ENCODE data around the gene CDKN2D. TPM values are rescaled to one million over a fixed set of nuclear protein-coding genes. Genes with fewer than 3 reads are reported as not detected.
"Not testable (repeated sequence)": the region's sequence is repeated elsewhere in the genome, so short reads cannot be mapped to it uniquely, and the experiment has no call there.

CDKN2D gene
- polyA plus RNA-seq, 4 donors = 4.4 to 19.0 (median 14.2) TPM

GRCh38 chr19:10552510-10553053, 16.2 kb downstream of the CDKN2D start:
- DNase-seq = peak in 1 of 2 donors; percentile 77
- WGBS, 3 donors = 41 to 67% (median 60%) methylated on average over 12 of the region's 12 CpGs
- peaks cover 21 to 95% (median 34%) of the 10 kb centered on the region in 3 donors for H3K36me3 ChIP-seq (ENCODE audit: control insufficient read depth in 3 of 3, insufficient read depth in 2 of 3, low read depth in 1 of 3, low read length in 3 of 3)

DNA sequence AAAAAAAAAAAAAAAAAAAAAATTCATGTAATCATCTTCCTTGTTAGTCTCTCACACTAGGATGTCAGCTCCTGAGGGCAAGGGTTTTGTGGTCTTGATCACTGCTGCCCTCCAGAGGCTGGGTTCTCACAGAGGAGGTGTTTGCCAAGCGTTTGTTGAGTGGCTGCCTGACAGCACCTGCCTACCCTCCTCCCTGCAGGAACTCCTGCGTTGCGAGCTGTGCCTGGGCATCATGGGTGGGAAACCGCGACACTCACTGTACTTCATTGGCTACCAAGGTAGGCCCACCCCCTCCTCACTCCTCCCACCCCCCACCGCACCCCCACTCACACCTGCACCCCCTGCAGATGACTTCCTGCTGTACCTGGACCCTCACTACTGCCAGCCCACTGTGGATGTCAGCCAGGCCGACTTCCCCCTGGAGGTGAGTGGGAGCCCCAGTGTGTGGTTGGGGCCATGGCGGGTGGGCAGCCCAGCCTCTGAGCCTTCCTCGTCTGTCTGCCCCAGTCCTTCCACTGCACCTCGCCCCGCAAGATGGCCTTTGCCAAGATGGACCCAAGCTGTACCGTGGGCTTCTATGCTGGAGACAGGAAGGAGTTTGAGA, 17.0 kb downstream of the CDKN2D start:
- H3K9me3 ChIP-seq (ENCODE audit: control insufficient read depth in 2 of 2, insufficient read depth in 1 of 2, low read depth in 1 of 2, low read length in 1 of 2) = no peaks in the 10 kb centered on the region
- no peak overlapping the region for H3K4me3 ChIP-seq (ENCODE audit: low read depth in 1 of 3, low read length in 3 of 3)
- H3K27ac ChIP-seq (ENCODE audit: low read depth in 1 of 3, low read length in 2 of 3) = peak overlapping the region in 1 of 3 donors; percentile 11
- peaks cover 23 to 98% (median 36%) of the 10 kb centered on the region in 3 donors for H3K36me3 ChIP-seq (ENCODE audit: control insufficient read depth in 3 of 3, insufficient read depth in 2 of 3, low read depth in 1 of 3, low read length in 3 of 3)
- no peaks in the 10 kb centered on the region for H3K27me3 ChIP-seq (ENCODE audit: control insufficient read depth in 3 of 3, insufficient read depth in 3 of 3, low read length in 3 of 3)
- 90 to 93% (median 91%) methylated on average over 11 to 12 of the region's 12 CpGs for WGBS, 3 donors
- DNase-seq = peak in 1 of 2 donors; percentile 55
- no peak for FAIRE-seq
- H3K4me1 ChIP-seq (ENCODE audit: control insufficient read depth in 3 of 3, insufficient read depth in 2 of 3, low read depth in 1 of 3, low read length in 2 of 3) = peaks cover 3 to 6% (median 6%) of the 10 kb centered on the region in 3 donors

More at GRCh38 chr19:10552510-10553053, 16.2 kb downstream of the CDKN2D start:
- Histone ChIP-seq H3K27me3 (ENCODE audit: control insufficient read depth in 3 of 3, insufficient read depth in 3 of 3, low read length in 3 of 3) (no peaks in the 10 kb centered on the region), H3K27ac (ENCODE audit: low read depth in 1 of 3, low read length in 2 of 3) (peak overlapping the region in 2 of 3 donors; percentile 35 to 74), H3K4me3 (ENCODE audit: low read depth in 1 of 3, low read length in 3 of 3) (no peak overlapping the region), H3K4me1 (ENCODE audit: control insufficient read depth in 3 of 3, insufficient read depth in 2 of 3, low read depth in 1 of 3, low read length in 2 of 3) (peaks cover 3 to 6% (median 6%) of the 10 kb centered on the region in 3 donors), H3K9me3 (ENCODE audit: control insufficient read depth in 2 of 2, insufficient read depth in 1 of 2, low read depth in 1 of 2, low read length in 1 of 2) (no peaks in the 10 kb centered on the region)
- no peak for FAIRE-seq

DNA sequence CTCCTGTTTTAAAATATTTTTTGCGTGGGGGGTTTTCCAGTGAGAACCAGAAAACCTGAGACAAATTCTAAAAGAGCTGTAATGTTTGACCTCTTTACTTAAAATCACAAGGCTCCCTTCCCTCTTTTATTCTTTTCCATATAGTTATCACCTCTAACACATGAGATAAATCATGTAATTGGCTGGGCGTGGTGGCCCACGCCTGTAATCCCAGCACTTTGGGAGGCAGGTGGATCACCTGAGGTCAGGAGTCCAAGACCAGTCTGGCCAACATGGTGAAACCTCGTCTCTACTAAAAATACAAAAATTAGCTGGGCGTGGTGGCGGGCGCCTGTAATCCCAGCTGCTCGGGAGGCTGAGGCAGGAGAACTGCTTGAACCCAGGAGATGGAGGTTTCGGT, 17.8 kb downstream of the CDKN2D start:
- WGBS, 3 donors = 52 to 85% (median 60%) methylated on average over 9 of the region's 9 CpGs
- H3K36me3 ChIP-seq (ENCODE audit: control insufficient read depth in 3 of 3, insufficient read depth in 2 of 3, low read depth in 1 of 3, low read length in 3 of 3) = peaks cover 23 to 98% (median 35%) of the 10 kb centered on the region in 3 donors
- not testable (repeated sequence) for H3K9me3 ChIP-seq (ENCODE audit: control insufficient read depth in 2 of 2, insufficient read depth in 1 of 2, low read depth in 1 of 2, low read length in 1 of 2); FAIRE-seq; H3K27ac ChIP-seq (ENCODE audit: low read depth in 1 of 3, low read length in 2 of 3); H3K27me3 ChIP-seq (ENCODE audit: control insufficient read depth in 3 of 3, insufficient read depth in 3 of 3, low read length in 3 of 3); H3K4me1 ChIP-seq (ENCODE audit: control insufficient read depth in 3 of 3, insufficient read depth in 2 of 3, low read depth in 1 of 3, low read length in 2 of 3); H3K4me3 ChIP-seq (ENCODE audit: low read depth in 1 of 3, low read length in 3 of 3)
- DNase-seq = peak in 1 of 2 donors; percentile 51

- Histone ChIP-seq H3K4me3 (ENCODE audit: low read depth in 1 of 3, low read length in 3 of 3) (no peak overlapping the region), H3K27ac (ENCODE audit: low read depth in 1 of 3, low read length in 2 of 3) (no peak overlapping the region), H3K27me3 (ENCODE audit: control insufficient read depth in 3 of 3, insufficient read depth in 3 of 3, low read length in 3 of 3) (no peaks in the 10 kb centered on the region), H3K9me3 (ENCODE audit: control insufficient read depth in 2 of 2, insufficient read depth in 1 of 2, low read depth in 1 of 2, low read length in 1 of 2) (no peaks in the 10 kb centered on the region), H3K4me1 (ENCODE audit: control insufficient read depth in 3 of 3, insufficient read depth in 2 of 3, low read depth in 1 of 3, low read length in 2 of 3) (peaks cover 3 to 6% (median 6%) of the 10 kb centered on the region in 3 donors), H3K36me3 (ENCODE audit: control insufficient read depth in 3 of 3, insufficient read depth in 2 of 3, low read depth in 1 of 3, low read length in 3 of 3) (peaks cover 23 to 97% (median 35%) of the 10 kb centered on the region in 3 donors)
- FAIRE-seq = no peak
- DNase-seq = no peak
- 91 to 99% (median 98%) methylated on average over 5 to 6 of the region's 6 CpGs for WGBS, 3 donors
Measured at GRCh38 chr19:10550336-10550735, 18.4 kb downstream of the CDKN2D start.

DNA sequence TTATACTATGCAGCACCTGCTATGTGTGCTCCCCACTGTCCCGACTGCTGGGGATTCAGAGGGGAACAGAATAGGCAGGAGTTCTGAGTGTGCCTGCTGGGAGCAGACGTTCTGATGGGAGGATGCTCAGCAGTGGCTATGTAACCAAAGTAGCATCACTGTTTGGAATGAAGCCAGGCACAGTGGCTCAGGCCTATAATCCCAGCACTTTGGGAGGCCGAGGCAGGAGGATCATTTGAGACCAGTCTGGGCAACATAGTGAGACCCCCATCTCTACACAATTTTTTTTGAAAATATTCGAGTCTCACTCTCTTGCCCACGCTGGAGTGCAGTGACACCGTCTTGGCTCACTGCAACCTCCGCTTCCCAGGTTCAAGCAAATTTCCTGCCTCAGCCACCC, 19.0 kb downstream of the CDKN2D start:
- H3K36me3 ChIP-seq (ENCODE audit: control insufficient read depth in 3 of 3, insufficient read depth in 2 of 3, low read depth in 1 of 3, low read length in 3 of 3) = peaks cover 21 to 94% (median 32%) of the 10 kb centered on the region in 3 donors
- H3K27me3 ChIP-seq (ENCODE audit: control insufficient read depth in 3 of 3, insufficient read depth in 3 of 3, low read length in 3 of 3) = no peaks in the 10 kb centered on the region
- WGBS, 3 donors = 78 to 87% (median 80%) methylated on average over 7 of the region's 7 CpGs
- peaks cover 6 to 8% (median 6%) of the 10 kb centered on the region in 3 donors for H3K4me1 ChIP-seq (ENCODE audit: control insufficient read depth in 3 of 3, insufficient read depth in 2 of 3, low read depth in 1 of 3, low read length in 2 of 3)
- no peak overlapping the region for H3K4me3 ChIP-seq (ENCODE audit: low read depth in 1 of 3, low read length in 3 of 3)
- FAIRE-seq (no peak), DNase-seq (no peak)
- H3K27ac ChIP-seq (ENCODE audit: low read depth in 1 of 3, low read length in 2 of 3) = no peak overlapping the region
- H3K9me3 ChIP-seq (ENCODE audit: control insufficient read depth in 2 of 2, insufficient read depth in 1 of 2, low read depth in 1 of 2, low read length in 1 of 2) = no peaks in the 10 kb centered on the region

GRCh38 chr19:10548746-10549276, 20.0 kb downstream of the CDKN2D start:
- no peak for DNase-seq
- Histone ChIP-seq H3K4me1 (ENCODE audit: control insufficient read depth in 3 of 3, insufficient read depth in 2 of 3, low read depth in 1 of 3, low read length in 2 of 3) (peaks cover 6 to 9% (median 9%) of the 10 kb centered on the region in 3 donors), H3K36me3 (ENCODE audit: control insufficient read depth in 3 of 3, insufficient read depth in 2 of 3, low read depth in 1 of 3, low read length in 3 of 3) (peaks cover 19 to 86% (median 32%) of the 10 kb centered on the region in 3 donors), H3K27ac (ENCODE audit: low read depth in 1 of 3, low read length in 2 of 3) (no peak overlapping the region), H3K4me3 (ENCODE audit: low read depth in 1 of 3, low read length in 3 of 3) (no peak overlapping the region), H3K9me3 (ENCODE audit: control insufficient read depth in 2 of 2, insufficient read depth in 1 of 2, low read depth in 1 of 2, low read length in 1 of 2) (no peaks in the 10 kb centered on the region), H3K27me3 (ENCODE audit: control insufficient read depth in 3 of 3, insufficient read depth in 3 of 3, low read length in 3 of 3) (no peaks in the 10 kb centered on the region)
- WGBS, 3 donors = 97 to 98% (median 97%) methylated on average over 18 of the region's 18 CpGs
- FAIRE-seq = no peak

- FAIRE-seq (no peak), DNase-seq (no peak)
- Histone ChIP-seq H3K36me3 (ENCODE audit: control insufficient read depth in 3 of 3, insufficient read depth in 2 of 3, low read depth in 1 of 3, low read length in 3 of 3) (peaks cover 14 to 66% (median 14%) of the 10 kb centered on the region in 3 donors), H3K9me3 (ENCODE audit: control insufficient read depth in 2 of 2, insufficient read depth in 1 of 2, low read depth in 1 of 2, low read length in 1 of 2) (no peaks in the 10 kb centered on the region), H3K27ac (ENCODE audit: low read depth in 1 of 3, low read length in 2 of 3) (no peak overlapping the region), H3K4me1 (ENCODE audit: control insufficient read depth in 3 of 3, insufficient read depth in 2 of 3, low read depth in 1 of 3, low read length in 2 of 3) (peaks cover 0 to 12% (median 3%) of the 10 kb centered on the region in 3 donors), H3K27me3 (ENCODE audit: control insufficient read depth in 3 of 3, insufficient read depth in 3 of 3, low read length in 3 of 3) (no peaks in the 10 kb centered on the region), H3K4me3 (ENCODE audit: low read depth in 1 of 3, low read length in 3 of 3) (no peak overlapping the region)
- 92 to 95% (median 93%) methylated on average over 17 of the region's 17 CpGs for WGBS, 3 donors
Measured at GRCh38 chr19:10546817-10547216, 22.0 kb downstream of the CDKN2D start.

GRCh38 chr19:10544753-10545251, 24.0 kb downstream of the CDKN2D start:
- WGBS, 3 donors = 16 to 47% (median 26%) methylated on average over 21 to 23 of the region's 23 CpGs
- H3K27me3 ChIP-seq (ENCODE audit: control insufficient read depth in 3 of 3, insufficient read depth in 3 of 3, low read length in 3 of 3) = no peaks in the 10 kb centered on the region
- H3K4me1 ChIP-seq (ENCODE audit: control insufficient read depth in 3 of 3, insufficient read depth in 2 of 3, low read depth in 1 of 3, low read length in 2 of 3) = peaks cover 0 to 12% (median 3%) of the 10 kb centered on the region in 3 donors
- DNase-seq (peak; percentile 57 to 79), FAIRE-seq (no peak)
- H3K36me3 ChIP-seq (ENCODE audit: control insufficient read depth in 3 of 3, insufficient read depth in 2 of 3, low read depth in 1 of 3, low read length in 3 of 3) = peaks cover 9 to 46% (median 11%) of the 10 kb centered on the region in 3 donors
- peak overlapping the region; percentile 77 to 91 (median 91) for H3K27ac ChIP-seq (ENCODE audit: low read depth in 1 of 3, low read length in 2 of 3)
- peak overlapping the region; percentile 95 to 98 (median 96) for H3K4me3 ChIP-seq (ENCODE audit: low read depth in 1 of 3, low read length in 3 of 3)
- no peaks in the 10 kb centered on the region for H3K9me3 ChIP-seq (ENCODE audit: control insufficient read depth in 2 of 2, insufficient read depth in 1 of 2, low read depth in 1 of 2, low read length in 1 of 2)

Data from small intestine (tissue), 7 donors.